ENCODE results near the gene IQGAP3. TPM values are rescaled to one million over a fixed set of nuclear protein-coding genes. Genes with fewer than 3 reads are reported as not detected.

IQGAP3 gene
- total RNA-seq, 1 donor from 2014 or later, result 1.7 TPM

GRCh38 chr1:156515956-156516355 is 56.4 kb downstream of the IQGAP3 start:
- TF ChIP-seq CTCF (IDR thresholded peaks at IDR 0.05), result no peak
- intact Hi-C loops (cut with DNase I), result no loop called here
- H3K4me1 ChIP-seq, result peaks cover 10% of the 10 kb centered on the region
- DNase-seq, result no peak
- H3K27me3 ChIP-seq (ENCODE audit: low read depth), result no peaks in the 10 kb centered on the region
- H3K4me3 ChIP-seq, result no peak overlapping the region
- no peaks in the 10 kb centered on the region for H3K36me3 ChIP-seq
- no peaks in the 10 kb centered on the region for H3K9me3 ChIP-seq
- no peak overlapping the region for H3K27ac ChIP-seq
- ATAC-seq, result no peak

GRCh38 chr1:156513185-156513584 is 59.2 kb downstream of the IQGAP3 start:
- Histone ChIP-seq H3K27me3 (ENCODE audit: low read depth) (no peaks in the 10 kb centered on the region), H3K4me3 (no peak overlapping the region), H3K4me1 (peaks cover 37% of the 10 kb centered on the region), H3K36me3 (no peaks in the 10 kb centered on the region), H3K9me3 (no peaks in the 10 kb centered on the region), H3K27ac (no peak overlapping the region)
- ATAC-seq (no peak), DNase-seq (no peak)
- TF ChIP-seq CTCF (IDR thresholded peaks at IDR 0.05), result no peak
- intact Hi-C loops (cut with DNase I), result no loop called here

GRCh38 chr1:156511644-156512043 is 60.7 kb downstream of the IQGAP3 start:
- Histone ChIP-seq H3K4me3 (no peak overlapping the region), H3K27ac (peak overlapping the region; percentile 70), H3K9me3 (no peaks in the 10 kb centered on the region), H3K27me3 (ENCODE audit: low read depth) (no peaks in the 10 kb centered on the region), H3K36me3 (no peaks in the 10 kb centered on the region), H3K4me1 (peaks cover 41% of the 10 kb centered on the region)
- intact Hi-C loops (cut with DNase I), result no loop called here
- TF ChIP-seq CTCF (IDR thresholded peaks at IDR 0.05), result no peak
- no peak for ATAC-seq
- no peak for DNase-seq

- H3K36me3 ChIP-seq, result no peaks in the 10 kb centered on the region
- intact Hi-C loops (cut with DNase I), result no loop called here
Measured at GRCh38 chr1:156510709-156511108, 61.7 kb downstream of the IQGAP3 start.

GRCh38 chr1:156509424-156510034 is 62.8 kb downstream of the IQGAP3 start:
- Histone ChIP-seq H3K36me3 (no peaks in the 10 kb centered on the region), H3K9me3 (no peaks in the 10 kb centered on the region), H3K4me3 (no peak overlapping the region), H3K27ac (peak overlapping the region; percentile 70), H3K4me1 (peaks cover 56% of the 10 kb centered on the region), H3K27me3 (ENCODE audit: low read depth) (no peaks in the 10 kb centered on the region)
- DNase-seq, result no peak
- TF ChIP-seq CTCF (IDR thresholded peaks at IDR 0.05), result no peak
- no peak for ATAC-seq
- intact Hi-C loops (cut with DNase I), result no loop called here

More at GRCh38 chr1:156510709-156511108, 61.7 kb downstream of the IQGAP3 start:
- no peak for TF ChIP-seq CTCF (IDR thresholded peaks at IDR 0.05)
- H3K4me1 ChIP-seq, result peaks cover 48% of the 10 kb centered on the region
- no peaks in the 10 kb centered on the region for H3K9me3 ChIP-seq
- peak; percentile 83 to 86 for ATAC-seq
- H3K27me3 ChIP-seq (ENCODE audit: low read depth), result no peaks in the 10 kb centered on the region
- no peak overlapping the region for H3K4me3 ChIP-seq
- peak; percentile 90 for DNase-seq
- H3K27ac ChIP-seq, result peak overlapping the region; percentile 70

GRCh38 chr1:156508955-156509234 is 63.5 kb downstream of the IQGAP3 start:
- Histone ChIP-seq H3K27ac (peak overlapping the region; percentile 70), H3K4me3 (no peak overlapping the region), H3K4me1 (peaks cover 62% of the 10 kb centered on the region), H3K9me3 (no peaks in the 10 kb centered on the region), H3K36me3 (no peaks in the 10 kb centered on the region), H3K27me3 (ENCODE audit: low read depth) (no peaks in the 10 kb centered on the region)
- no peak for TF ChIP-seq CTCF (IDR thresholded peaks at IDR 0.05)
- intact Hi-C loops (cut with DNase I), result no loop called here
- DNase-seq, result no peak
- ATAC-seq, result no peak
